Spleen (tissue), 7 donors: ENCODE results near the gene ATE1.

Experiments used
- CTCF ChIP-seq, 11 experiments: fragments of 200-600 bp in 7 of 11; fragments of 450-650 bp in 4 of 11; sonication (generic) in 4 of 11; IDR thresholded peaks in 8 of 11; conservative IDR thresholded peaks in 3 of 11; 1 replicate in 7 of 11; 2 replicates in 4 of 11; pipeline versions ENCODE4 v1.4.0 to v1.8.0; 2016 to 2021; ENCODE audit warnings: antibody characterized with exemption in 11 of 11, inconsistent platforms in 4 of 11, mild to moderate bottlenecking in 1 of 11
- POLR2A ChIP-seq, 3 donors: fragments of 450-650 bp; IDR thresholded peaks; one replicate each; pipeline ENCODE4 v1.5.1; 2017; ENCODE audit warnings: antibody characterized with exemption in 3 of 3, mild to moderate bottlenecking in 1 of 3
- POLR2AphosphoS5 ChIP-seq, 3 donors: sonication (generic); formaldehyde crosslinking; IDR thresholded peaks; one replicate each; pipeline ENCODE4 v1.5.1; 2017; ENCODE audit warnings: antibody characterized with exemption in 3 of 3
- donor health status: DM: no; HTN: no; CAD: no; lungs with moderate emphysema.
- donor health status: DM: no; HTN: no; CAD: no.
- donor health status: DM: no; HTN: no; CAD: no.

- TF ChIP-seq POLR2AphosphoS5 (IDR thresholded peaks at IDR 0.05) (no peak), CTCF (IDR thresholded peaks at IDR 0.05 in 8 of 11, conservative IDR thresholded peaks at IDR 0.05 in 3 of 11) (no peak), POLR2A (IDR thresholded peaks at IDR 0.05) (no peak)
Measured at GRCh38 chr10:121813857-121814256, 114.0 kb downstream of the ATE1 start.
